IPS-15b (cell line): Measurements from ENCODE around the gene CEP162.
"Not testable (repeated sequence)": the region's sequence is repeated elsewhere in the genome, so short reads cannot be mapped to it uniquely, and the experiment has no call there.

ENCODE experiments used
- H3K27me3 ChIP-seq: one replicate; pipeline ENCODE4 v1.6.1; 2013; ENCODE audit warnings: low read length; ENCODE audit not compliant: control insufficient read depth, insufficient read depth
- H3K36me3 ChIP-seq: one replicate; pipeline ENCODE4 v1.6.1; 2013; ENCODE audit warnings: low read length; ENCODE audit not compliant: control insufficient read depth, insufficient read depth
- H3K4me1 ChIP-seq: one replicate; pipeline ENCODE4 v1.6.1; 2013; ENCODE audit warnings: mild to moderate bottlenecking, low read length; ENCODE audit not compliant: control insufficient read depth, insufficient read depth
- H3K4me3 ChIP-seq: one replicate; pipeline ENCODE4 v1.5.1; 2013; ENCODE audit warnings: low read depth, low read length
- H3K9ac ChIP-seq: one replicate; pipeline ENCODE4 v1.6.1; 2013; ENCODE audit warnings: low read depth, mild to moderate bottlenecking, low read length
- H3K9me3 ChIP-seq: one replicate; pipeline ENCODE4 v1.6.1; 2013; ENCODE audit warnings: mild to moderate bottlenecking, low read length; ENCODE audit not compliant: control insufficient read depth, insufficient read depth

The CEP162 gene

DNA sequence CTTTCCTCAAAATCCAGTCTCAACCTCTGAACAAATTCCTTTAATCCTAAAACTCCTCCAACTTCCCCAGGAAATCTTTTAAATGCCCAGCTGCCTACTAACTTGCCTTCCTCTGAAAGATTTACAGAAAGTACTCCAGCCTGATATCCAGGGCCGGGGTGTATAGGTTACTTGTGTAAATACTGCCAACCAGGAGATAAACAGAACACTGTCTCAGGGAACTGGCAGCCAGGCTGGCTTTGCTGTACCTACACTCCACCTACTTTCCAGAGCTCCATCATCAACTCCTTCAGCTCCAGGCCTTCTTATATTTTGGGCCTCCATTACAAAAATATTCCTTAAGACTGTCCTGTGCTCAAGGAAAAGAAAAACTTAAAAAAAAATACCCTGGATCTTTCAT lies 85.9 kb downstream of the CEP162 start:
- no peaks in the 10 kb centered on the region for H3K36me3 ChIP-seq
- H3K9me3 ChIP-seq = no peaks in the 10 kb centered on the region
- H3K4me1 ChIP-seq = no peaks in the 10 kb centered on the region
- H3K9ac ChIP-seq = no peak overlapping the region
- no peak overlapping the region for H3K4me3 ChIP-seq
- no peaks in the 10 kb centered on the region for H3K27me3 ChIP-seq

DNA sequence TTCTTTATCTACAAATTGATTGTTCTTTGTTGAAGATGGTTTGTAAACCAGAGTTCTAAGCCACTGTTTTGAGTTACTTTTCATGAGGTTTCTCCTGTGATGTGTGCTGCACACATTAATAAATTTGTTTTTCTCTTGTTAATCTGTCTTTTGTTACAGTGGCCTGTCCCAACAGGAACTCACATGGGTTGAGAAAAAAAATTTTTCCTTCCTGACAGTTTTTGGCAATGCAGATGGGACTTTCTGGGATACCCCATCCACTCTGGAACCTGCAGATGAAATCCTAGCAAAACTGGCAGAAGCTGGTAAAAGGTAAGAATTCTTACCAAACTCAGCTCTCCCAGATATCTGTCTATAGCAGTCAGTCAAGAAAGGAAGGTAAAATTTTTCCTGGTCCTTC lies 88.1 kb downstream of the CEP162 start:
- Histone ChIP-seq H3K9me3 (no peaks in the 10 kb centered on the region), H3K4me3 (no peak overlapping the region), H3K36me3 (no peaks in the 10 kb centered on the region), H3K27me3 (no peaks in the 10 kb centered on the region), H3K9ac (no peak overlapping the region), H3K4me1 (no peaks in the 10 kb centered on the region)

DNA sequence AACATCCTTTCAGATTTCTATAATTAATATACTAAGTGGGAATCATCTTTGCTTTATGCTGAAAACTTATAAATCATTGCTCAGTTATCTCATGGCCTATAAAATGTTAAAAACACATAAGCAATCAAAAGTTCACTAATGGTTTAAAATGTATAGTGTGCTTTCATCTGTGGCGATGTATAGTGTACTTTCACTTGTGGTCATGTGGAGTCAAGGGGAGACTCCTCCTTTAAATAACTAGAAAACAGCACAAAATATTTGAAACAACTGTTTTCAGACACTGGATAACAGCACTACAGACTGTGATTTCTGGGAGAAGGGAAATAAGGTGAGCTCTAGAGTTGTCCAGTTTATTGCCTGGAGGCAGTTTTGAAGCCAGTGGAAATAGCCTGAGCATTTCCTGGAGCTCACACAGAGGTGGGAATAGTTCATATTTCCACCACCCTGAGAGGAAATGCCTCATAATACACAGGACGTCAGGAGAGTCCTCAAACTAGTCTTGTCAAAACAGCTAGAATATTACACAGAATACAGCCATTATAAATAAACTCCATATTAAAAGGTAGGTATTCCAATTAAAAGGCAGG lies 89.4 kb downstream of the CEP162 start:
- Histone ChIP-seq H3K9ac (no peak overlapping the region), H3K4me1 (no peaks in the 10 kb centered on the region), H3K9me3 (peaks cover 8% of the 10 kb centered on the region), H3K27me3 (no peaks in the 10 kb centered on the region), H3K36me3 (peaks cover 2% of the 10 kb centered on the region), H3K4me3 (no peak overlapping the region)

- H3K9ac ChIP-seq = no peak overlapping the region
- H3K4me3 ChIP-seq = no peak overlapping the region
- peaks cover 2% of the 10 kb centered on the region for H3K36me3 ChIP-seq
- no peaks in the 10 kb centered on the region for H3K27me3 ChIP-seq
- peaks cover 8% of the 10 kb centered on the region for H3K9me3 ChIP-seq
- no peaks in the 10 kb centered on the region for H3K4me1 ChIP-seq
Measured at GRCh38 chr6:84137051-84137375, 90.4 kb downstream of the CEP162 start.

GRCh38 chr6:84136364-84137050 lies 90.9 kb downstream of the CEP162 start:
- Histone ChIP-seq H3K36me3 (peaks cover 2% of the 10 kb centered on the region), H3K9ac (no peak overlapping the region), H3K27me3 (no peaks in the 10 kb centered on the region), H3K4me1 (no peaks in the 10 kb centered on the region), H3K4me3 (no peak overlapping the region), H3K9me3 (peaks cover 8% of the 10 kb centered on the region)

- Histone ChIP-seq H3K36me3 (peaks cover 2% of the 10 kb centered on the region), H3K4me3 (no peak overlapping the region), H3K9ac (no peak overlapping the region), H3K27me3 (no peaks in the 10 kb centered on the region), H3K4me1 (no peaks in the 10 kb centered on the region), H3K9me3 (peaks cover 8% of the 10 kb centered on the region)
Measured at GRCh38 chr6:84135291-84135690, 92.2 kb downstream of the CEP162 start.

DNA sequence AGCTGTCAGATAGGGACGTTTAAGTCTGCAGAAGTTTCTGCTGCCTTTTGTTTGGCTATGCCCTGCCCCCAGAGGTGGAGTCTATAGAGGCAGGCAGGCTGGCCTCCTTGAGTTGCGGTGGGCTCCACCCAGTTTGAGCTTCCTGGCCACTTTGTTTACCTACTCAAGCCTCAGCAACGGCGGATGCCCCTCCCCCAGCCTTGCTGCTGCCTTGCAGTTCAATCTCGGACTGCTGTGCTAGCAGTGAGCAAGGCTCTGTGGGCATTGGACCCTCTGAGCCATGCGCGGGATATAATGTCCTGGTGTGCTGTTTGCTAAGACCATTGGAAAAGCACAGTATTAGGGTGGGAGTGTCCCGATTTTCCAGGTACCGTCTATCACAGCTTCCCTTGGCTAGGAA lies 94.1 kb downstream of the CEP162 start:
- H3K9ac ChIP-seq, H3K36me3 ChIP-seq, H3K4me1 ChIP-seq, H3K4me3 ChIP-seq, H3K9me3 ChIP-seq, H3K27me3 ChIP-seq: not testable (repeated sequence)

DNA sequence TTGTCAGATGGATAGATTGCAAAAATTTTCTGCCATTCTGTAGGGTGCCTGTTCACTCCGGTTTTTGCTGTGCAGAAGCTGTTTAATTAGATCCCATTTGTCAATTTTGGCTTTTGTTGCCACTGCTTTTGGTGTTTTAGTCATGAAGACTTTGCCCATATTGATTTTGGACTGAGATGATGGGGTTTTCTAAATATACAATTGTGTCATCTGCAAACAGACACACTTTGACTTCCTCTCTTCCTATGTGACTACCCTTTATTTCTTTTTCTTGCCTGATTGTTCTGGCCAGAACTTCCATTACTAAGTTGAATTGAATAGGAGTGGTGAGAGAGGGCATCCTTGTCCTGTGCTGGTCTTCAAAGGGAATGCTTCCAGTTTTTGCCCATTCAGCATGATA lies 97.9 kb downstream of the CEP162 start:
- H3K9ac ChIP-seq, H3K9me3 ChIP-seq, H3K36me3 ChIP-seq, H3K4me1 ChIP-seq, H3K4me3 ChIP-seq, H3K27me3 ChIP-seq: not testable (repeated sequence)

DNA sequence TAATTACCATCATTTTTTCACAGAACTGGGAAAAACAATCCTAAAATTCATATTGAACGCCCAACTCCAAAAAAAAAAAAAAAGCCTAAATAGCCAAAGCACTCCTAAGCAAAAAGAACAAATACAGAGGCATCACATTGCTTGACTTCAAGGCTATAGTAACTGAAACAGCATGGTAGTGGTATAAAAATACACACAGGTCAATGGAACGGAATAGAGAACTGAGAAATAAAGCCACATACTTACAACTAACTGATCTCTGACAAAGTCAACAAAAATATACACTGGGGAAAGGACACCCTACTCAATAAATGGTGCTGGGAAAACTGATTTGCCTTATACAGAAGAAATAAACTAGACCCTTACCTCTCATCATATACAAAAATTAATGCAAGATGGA lies 104.3 kb downstream of the CEP162 start:
- no peaks in the 10 kb centered on the region for H3K4me1 ChIP-seq
- H3K27me3 ChIP-seq = no peaks in the 10 kb centered on the region
- H3K36me3 ChIP-seq = no peaks in the 10 kb centered on the region
- no peak overlapping the region for H3K9ac ChIP-seq
- H3K4me3 ChIP-seq = no peak overlapping the region
- H3K9me3 ChIP-seq = no peaks in the 10 kb centered on the region

GRCh38 chr6:84119277-84119676 lies 108.2 kb downstream of the CEP162 start:
- Histone ChIP-seq H3K27me3 (no peaks in the 10 kb centered on the region), H3K4me1 (no peaks in the 10 kb centered on the region), H3K36me3 (no peaks in the 10 kb centered on the region), H3K9ac (no peak overlapping the region), H3K4me3 (no peak overlapping the region), H3K9me3 (no peaks in the 10 kb centered on the region)

- no peaks in the 10 kb centered on the region for H3K4me1 ChIP-seq
- no peaks in the 10 kb centered on the region for H3K9me3 ChIP-seq
- no peak overlapping the region for H3K9ac ChIP-seq
- no peak overlapping the region for H3K4me3 ChIP-seq
- no peaks in the 10 kb centered on the region for H3K27me3 ChIP-seq
- H3K36me3 ChIP-seq = no peaks in the 10 kb centered on the region
Measured at GRCh38 chr6:84118191-84118590, 109.3 kb downstream of the CEP162 start.

DNA sequence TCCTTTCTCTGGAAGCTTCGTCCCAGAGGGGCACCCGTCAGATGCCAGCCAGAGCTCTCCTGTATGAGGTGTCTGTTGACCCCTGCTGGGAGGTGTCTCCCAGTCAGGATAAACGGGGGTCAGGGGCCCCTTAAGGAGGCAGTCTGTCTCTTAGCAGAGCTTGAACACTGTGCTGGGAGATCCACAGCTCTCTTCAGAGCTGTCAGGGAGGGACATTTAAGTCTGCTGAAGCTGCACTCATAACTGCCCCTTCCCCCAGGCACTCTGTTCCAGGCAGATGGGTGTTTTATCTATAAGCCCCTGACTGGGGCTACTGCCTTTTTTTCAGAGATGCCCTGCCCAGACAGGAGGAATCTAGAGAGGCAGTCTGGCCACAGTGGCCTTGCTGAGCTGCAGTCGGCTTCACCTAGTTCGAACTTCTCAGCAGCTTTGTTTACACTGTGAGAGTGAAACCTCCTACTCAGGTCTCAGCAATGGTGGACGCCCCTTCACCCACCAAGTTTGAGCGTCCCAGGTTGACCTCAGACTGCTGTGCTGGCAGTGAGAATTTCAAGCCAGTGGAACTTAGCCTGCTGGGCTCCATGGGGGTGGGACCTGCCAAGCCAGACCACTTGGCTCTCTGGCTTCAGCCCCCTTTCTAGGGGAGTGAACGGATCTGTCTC lies 112.4 kb downstream of the CEP162 start:
- H3K4me1 ChIP-seq, H3K9me3 ChIP-seq, H3K9ac ChIP-seq, H3K27me3 ChIP-seq, H3K4me3 ChIP-seq, H3K36me3 ChIP-seq: not testable (repeated sequence)
